GM21423 (cell line): ENCODE data around the gene HECW1.

Source experiments
- ATAC-seq: cut with Tn5 transposase; IDR thresholded peaks from one replicate; pipeline ENCODE4 v1.9.1; 2021; ENCODE audit warnings: mild to moderate bottlenecking, moderate library complexity; ENCODE audit not compliant: unreplicated experiment

HECW1 gene

DNA sequence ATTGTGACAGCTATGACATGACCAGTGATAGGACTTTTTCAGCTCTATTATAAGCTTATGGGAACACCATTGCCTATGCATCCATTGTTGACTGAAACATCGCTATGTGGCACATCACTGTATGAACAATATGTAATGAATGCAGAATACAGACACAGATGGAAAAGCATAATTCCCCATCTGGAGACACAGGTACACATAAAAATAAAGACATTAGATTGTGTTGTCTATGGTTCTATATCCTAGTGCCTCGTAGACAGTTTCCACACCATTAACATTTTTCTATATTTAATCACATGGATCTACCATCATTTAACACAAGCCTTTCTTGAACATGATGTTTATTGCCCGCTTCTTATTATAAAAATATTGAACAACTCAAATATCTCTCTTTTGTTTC is 374.2 kb downstream of the HECW1 start:
- ATAC-seq: no peak

DNA sequence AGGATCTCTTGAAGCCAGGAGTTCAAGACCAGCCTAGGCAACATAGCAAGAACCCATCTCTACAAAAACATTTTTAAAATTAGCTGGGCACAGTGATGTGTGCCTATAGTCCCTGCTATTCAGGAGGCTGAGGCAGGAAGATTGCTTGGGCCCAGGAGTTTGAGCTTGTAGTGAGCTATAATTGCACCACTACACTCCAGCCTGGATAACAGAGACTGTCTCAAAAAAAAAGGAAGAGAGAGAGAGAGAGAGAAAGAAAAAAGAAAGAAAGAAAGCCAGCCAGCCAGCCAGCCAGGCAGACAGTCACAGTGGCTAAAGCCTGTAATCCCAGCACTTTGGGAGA is 375.3 kb downstream of the HECW1 start:
- ATAC-seq: no peak

DNA sequence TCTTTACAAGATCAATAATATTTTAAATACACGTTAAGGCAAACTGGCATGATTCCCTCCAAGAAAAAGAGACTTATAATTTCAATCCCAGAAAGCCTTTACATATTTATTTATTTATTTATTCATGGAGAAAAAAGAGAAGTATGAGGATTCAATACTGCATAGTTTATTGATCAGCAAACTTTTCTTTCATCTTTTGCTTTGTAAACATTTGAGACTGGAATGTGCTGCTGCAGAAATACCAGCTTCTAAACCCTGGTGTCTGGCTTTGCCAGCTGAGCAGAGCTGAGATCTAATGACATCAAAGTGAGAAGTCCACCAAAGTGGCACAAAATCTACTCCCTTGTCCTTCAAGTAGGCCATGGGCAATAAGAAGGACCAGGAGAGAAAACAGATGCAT is 376.8 kb downstream of the HECW1 start:
- ATAC-seq: no peak

GRCh38 chr7:43490016-43490415 is 377.6 kb downstream of the HECW1 start:
- ATAC-seq: no peak

GRCh38 chr7:43491123-43491522 is 378.7 kb downstream of the HECW1 start:
- ATAC-seq: no peak

DNA sequence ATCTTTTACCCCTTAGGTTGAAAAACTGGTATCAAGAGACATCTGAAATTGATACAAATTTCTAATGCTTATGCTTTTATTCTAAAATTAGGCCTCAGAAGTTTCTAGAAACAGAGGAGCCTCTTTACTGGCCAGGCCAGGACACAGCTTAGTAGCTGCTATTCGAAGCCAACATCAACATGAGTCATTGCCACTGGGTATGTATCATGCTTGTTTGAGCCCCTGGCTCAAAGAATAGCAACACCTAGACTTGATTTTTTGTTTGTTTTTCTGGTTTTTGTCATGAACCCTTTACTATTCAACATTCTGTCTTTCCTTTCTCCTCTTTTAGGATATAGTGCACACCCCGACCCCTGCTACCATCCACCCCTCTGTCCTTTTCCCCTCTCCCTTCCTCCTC is 379.5 kb downstream of the HECW1 start:
- no peak for ATAC-seq

DNA sequence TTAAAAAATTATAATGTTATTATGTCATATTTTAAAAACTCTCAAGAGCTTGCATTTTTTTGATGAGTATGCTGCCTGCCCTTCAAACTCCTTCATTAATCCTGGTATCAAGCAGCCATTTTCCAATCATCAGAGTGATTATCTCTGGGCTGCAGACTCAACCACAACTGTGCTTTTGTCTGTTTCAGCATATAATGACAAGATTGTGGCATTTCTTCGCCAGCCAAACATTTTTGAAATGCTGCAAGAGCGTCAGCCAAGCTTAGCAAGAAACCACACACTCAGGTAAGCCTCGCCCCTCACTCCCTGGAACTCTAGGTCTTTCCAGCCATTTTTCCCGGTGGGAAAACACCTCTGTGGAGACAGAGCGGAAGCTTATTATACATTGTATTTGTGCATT is 380.4 kb downstream of the HECW1 start:
- no peak for ATAC-seq

DNA sequence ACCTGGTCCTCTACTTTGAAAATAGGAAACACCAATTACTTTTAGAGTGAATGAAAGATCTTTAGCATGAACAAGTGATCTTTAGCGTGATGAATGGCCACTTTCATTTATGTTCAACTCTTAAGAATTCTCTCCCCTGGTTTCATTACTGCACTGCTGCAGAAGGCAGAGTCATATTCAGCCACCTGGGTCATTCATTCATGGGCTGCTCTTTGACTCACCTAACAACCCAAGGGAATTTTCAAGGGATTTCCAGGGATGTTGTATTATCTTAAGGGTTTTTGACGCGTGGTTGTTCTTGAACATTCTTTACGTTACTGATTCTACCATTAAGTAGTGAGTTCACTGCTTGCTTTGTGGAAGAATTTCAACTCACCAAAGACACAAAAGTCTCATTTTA is 383.1 kb downstream of the HECW1 start:
- ATAC-seq: no peak

GRCh38 chr7:43496596-43496995 is 384.1 kb downstream of the HECW1 start:
- ATAC-seq: no peak

DNA sequence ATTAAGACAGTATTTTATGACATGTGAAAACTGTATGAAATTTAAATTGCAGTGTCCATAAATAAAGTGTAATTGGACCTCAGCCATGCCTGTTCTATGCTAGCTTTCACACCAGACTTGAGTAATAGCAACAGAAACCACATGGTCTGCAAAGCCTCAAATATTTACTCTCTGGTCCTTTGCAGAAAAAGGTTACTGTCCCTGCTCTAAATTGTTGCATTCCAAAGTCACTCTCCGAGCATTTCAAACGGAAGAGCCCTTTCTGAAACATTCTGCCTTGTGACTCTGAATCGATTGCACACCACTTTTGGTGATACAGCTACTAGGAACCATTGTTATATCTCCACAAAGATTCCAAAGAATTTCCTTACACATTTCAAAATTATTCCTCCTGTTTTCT is 389.4 kb downstream of the HECW1 start:
- no peak for ATAC-seq

DNA sequence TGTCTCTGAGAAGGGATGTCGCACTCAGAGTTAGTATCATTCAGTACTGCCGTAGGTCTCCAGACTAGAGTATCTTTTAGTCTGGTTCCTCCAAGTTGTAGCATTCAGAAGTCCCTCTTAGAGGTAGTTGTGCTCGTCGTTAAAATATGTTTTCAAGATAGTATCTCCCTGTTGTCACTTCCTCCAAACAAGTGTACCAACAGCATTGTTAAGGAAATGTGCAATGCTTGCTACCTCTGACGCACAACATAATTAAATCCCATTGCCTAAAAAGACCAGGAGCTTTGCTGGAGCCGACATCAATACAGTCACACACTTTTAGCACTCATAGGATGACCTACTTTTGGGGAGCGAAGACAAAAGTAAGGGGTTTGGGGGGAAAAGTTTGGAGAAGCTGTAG is 390.5 kb downstream of the HECW1 start:
- no peak for ATAC-seq

DNA sequence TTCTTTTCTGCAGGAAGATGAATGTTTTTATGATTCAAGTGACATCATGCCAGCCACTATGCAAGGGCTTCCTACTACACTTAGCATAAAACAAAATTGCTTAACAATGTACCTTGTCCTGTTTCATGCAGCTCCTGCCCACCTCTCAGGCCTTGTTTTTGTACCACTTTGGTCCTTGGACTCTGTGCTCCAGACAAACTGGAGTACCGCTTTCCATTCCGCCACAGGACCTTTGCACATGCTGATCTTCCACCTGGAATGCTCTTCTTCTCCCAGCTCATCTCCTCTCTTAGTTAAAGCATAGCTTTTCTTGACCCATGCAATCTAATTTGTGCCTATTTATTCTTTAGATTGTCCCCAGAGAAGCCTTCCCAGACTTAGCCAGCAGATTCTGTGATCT is 393.0 kb downstream of the HECW1 start:
- ATAC-seq: no peak

- no peak for ATAC-seq
These were observed 394.0 kb downstream of the HECW1 start for GRCh38 chr7:43506460-43506859.

DNA sequence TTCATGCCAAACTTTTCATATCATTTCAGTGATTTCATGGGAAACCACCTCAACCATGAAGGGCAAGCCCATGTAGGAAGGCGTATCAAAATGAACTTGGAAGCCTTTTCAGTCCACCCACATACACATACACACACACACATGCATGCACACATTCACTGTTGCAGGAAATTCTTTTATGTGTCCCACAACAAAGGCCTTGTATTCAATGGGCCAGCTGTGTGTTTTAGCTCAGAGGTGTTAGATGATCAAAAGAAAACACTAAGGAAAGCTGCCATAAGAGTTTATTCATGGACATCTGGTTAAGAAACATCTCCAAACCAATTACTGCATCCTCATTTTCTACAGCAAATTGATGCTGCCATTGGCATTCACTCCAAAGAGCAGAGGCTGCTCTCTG is 396.0 kb downstream of the HECW1 start:
- ATAC-seq: no peak

DNA sequence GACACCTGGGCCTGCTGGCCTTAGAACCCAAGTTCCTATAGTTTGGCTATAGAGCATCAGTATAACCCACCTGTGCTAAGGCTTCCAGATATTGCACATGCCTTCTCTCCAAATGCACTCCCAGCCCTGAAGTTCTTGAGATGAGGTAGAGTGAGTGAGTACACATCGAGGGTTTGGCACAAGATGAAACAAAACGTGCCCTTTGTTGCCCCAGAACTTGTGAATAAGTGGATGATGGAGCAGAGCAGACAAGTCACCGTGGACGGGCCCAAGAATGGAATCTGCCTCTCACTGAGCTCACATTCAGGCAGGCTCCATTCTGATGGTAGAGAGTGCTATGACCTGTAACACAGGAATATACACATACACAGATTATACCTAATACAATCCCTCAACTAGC is 397.5 kb downstream of the HECW1 start:
- ATAC-seq: no peak

GRCh38 chr7:43511029-43511428 is 398.6 kb downstream of the HECW1 start:
- ATAC-seq: no peak

GRCh38 chr7:43511769-43512515 is 399.5 kb downstream of the HECW1 start:
- no peak for ATAC-seq

DNA sequence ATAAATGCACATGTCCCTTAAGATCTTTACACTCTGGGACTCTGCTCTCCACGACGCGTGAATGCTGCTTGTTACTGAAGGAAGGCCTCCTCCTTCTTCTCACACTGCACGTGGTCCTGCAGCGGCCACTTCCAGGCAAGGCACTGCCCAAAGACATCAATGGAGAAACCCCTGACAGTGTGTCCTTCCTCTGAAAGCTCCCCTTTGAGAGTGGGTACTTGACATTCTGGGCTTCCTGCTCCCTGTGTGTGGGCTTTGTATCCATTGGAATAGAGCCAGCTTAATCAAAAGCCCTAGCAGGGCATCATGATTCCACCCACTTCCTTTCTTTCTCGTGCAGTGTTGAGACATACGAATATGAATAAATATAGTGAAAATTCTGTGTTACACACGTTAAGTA is 400.8 kb downstream of the HECW1 start:
- no peak for ATAC-seq

DNA sequence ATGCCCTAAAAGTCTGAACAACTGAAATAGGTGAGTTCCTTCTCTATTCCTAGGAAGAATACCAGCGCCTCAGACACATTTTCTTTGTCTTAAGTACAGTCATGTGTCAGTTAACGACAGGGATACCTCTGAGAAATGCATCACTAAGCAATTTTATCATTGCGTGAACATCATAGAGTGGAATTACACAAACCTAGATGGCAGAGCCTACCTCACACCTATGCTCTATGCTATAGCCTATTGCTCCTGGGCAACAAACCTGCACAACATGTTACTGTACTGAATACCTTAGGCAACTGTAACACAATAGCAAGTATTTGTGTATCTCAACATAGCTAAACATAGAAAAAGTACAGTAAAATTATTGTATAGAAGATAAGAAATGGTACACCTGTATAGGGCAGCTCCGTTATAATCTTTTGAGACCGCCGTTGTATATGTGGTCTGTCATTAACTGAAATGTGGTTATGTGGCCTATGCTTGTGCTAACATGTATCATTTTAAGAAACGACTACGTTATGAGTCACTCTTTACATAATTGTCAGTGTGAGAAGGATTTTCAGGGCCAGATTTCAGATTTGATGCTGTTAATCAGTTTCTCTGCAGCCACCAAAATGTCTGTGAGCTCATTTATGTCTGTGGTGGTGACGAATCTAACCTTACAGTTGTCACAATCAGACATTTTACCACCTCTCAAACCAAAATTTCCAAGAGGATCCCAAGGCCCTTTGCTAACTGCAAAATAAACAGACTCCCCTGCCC is 404.3 kb downstream of the HECW1 start:
- no peak for ATAC-seq

DNA sequence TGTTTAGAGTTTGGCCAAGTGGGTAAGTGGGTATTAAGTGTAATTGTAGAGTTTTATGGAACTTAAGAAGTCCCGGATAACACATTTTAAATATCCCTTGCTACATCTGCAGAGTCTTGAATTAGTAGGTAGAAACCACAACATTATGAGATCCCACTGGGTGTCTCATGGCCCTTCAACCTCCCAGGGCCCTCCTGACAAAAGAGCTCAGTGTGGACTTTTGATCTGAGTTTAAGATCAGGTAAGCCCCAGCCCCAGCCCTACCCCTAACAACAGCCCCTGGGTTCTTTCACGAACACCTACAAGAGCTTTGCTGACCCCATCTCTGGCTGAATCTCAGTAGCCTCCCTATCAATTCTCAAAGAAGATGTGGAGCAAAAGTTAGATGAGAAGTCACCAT is 405.0 kb downstream of the HECW1 start:
- no peak for ATAC-seq

GRCh38 chr7:43520201-43520600 is 407.8 kb downstream of the HECW1 start:
- ATAC-seq: no peak

- ATAC-seq: no peak
These were observed 410.1 kb downstream of the HECW1 start for GRCh38 chr7:43522406-43523156.
